Lower leg skin (tissue), 4 donors: ENCODE results near the gene GABPB2. TPM values are rescaled to one million over a fixed set of nuclear protein-coding genes. Genes with fewer than 3 reads are reported as not detected.

Experiments
- DNase-seq, 2 donors: peaks; one replicate each; pipeline ENCODE4 v3.0.0-alpha.2; 2019; ENCODE audit warnings: low spot score in 2 of 2
- H3K4me3 ChIP-seq: fragments of 200-600 bp; sonication (generic); 2 replicates; pipeline ENCODE4 v1.5.1; 2017; ENCODE audit warnings: mild to moderate bottlenecking, low read depth; ENCODE audit not compliant: poor library complexity, severe bottlenecking
- CTCF ChIP-seq, 3 donors: fragments of 450-650 bp; IDR thresholded peaks; one replicate each; pipeline ENCODE4 v1.5.1; 2016; ENCODE audit warnings: antibody characterized with exemption in 3 of 3, mild to moderate bottlenecking in 3 of 3, moderate library complexity in 2 of 3
- POLR2A ChIP-seq, 2 donors: fragments of 450-650 bp; IDR thresholded peaks; one replicate each; pipeline ENCODE4 v1.6.1; 2016 to 2017; ENCODE audit warnings: antibody characterized with exemption in 2 of 2, mild to moderate bottlenecking in 1 of 2, moderate library complexity in 1 of 2
- WGBS, 2 donors: methylation state at CpG; one replicate each; pipeline ENCODE4 v1.1.5; 2018; 5-methylcytosine and 5-hydroxymethylcytosine counted together
- intact Hi-C: fragments of 100-400 bp; cut with DNase I; formaldehyde crosslinking; loops from one replicate; pipeline ENCODE4 v1.15.0; 2023; ENCODE audit warnings: low total_unique reads
- total RNA-seq, 4 donors: library from RNA; depleted of rRNA; stranded (reverse); fragments of >200 nt; gene quantifications; one replicate each; pipeline ENCODE4 v1.1.0, GENCODE V29; 2016

Gene GABPB2
- total RNA-seq, 4 donors from 2014 or later, result 8.1 to 16.6 (median 11.0) TPM

- WGBS, 2 donors, result 28 to 36% methylated on average over 2 of the region's 2 CpGs
- TF ChIP-seq CTCF (IDR thresholded peaks at IDR 0.05) (no peak), POLR2A (IDR thresholded peaks at IDR 0.05) (no peak)
- no peak for DNase-seq
- no peak within 1 kb of the TSS for H3K4me3 ChIP-seq
- intact Hi-C loops, result no loop called here
These were observed 34.2 kb upstream of the GABPB2 start, which contains the start of gene BNIPL for GRCh38 chr1:151036356-151036755. TSS of gene BNIPL (plus strand) at chr1:151036586. CDS start at chr1:151036726, 140 bp downstream.

- DNase-seq, result no peak
- no peak for TF ChIP-seq POLR2A (IDR thresholded peaks at IDR 0.05)
- WGBS, 2 donors, result 38 to 50% methylated on average over 6 of the region's 6 CpGs
- no peak overlapping the region for H3K4me3 ChIP-seq
- intact Hi-C loops, result no loop called here
These were observed 33.5 kb upstream of the GABPB2 start for GRCh38 chr1:151037032-151037431.

- DNase-seq, result no peak
- WGBS, 2 donors, result 90 to 93% methylated on average over 3 of the region's 3 CpGs
- TF ChIP-seq CTCF (IDR thresholded peaks at IDR 0.05) (no peak), POLR2A (IDR thresholded peaks at IDR 0.05) (no peak)
These were observed 31.0 kb upstream of the GABPB2 start for GRCh38 chr1:151039521-151039920.

GRCh38 chr1:151043163-151043562 lies 27.4 kb upstream of the GABPB2 start:
- intact Hi-C loops, result no loop called here
- TF ChIP-seq POLR2A (IDR thresholded peaks at IDR 0.05), result no peak
- TF ChIP-seq CTCF (IDR thresholded peaks at IDR 0.05), result no peak
- no peak overlapping the region for H3K4me3 ChIP-seq
- DNase-seq, result no peak
- 80 to 95% methylated on average over 1 of the region's 1 CpG for WGBS, 2 donors

More at GRCh38 chr1:151039521-151039920, 31.0 kb upstream of the GABPB2 start:
- no peak overlapping the region for H3K4me3 ChIP-seq
- intact Hi-C loops, result no loop called here

- TF ChIP-seq CTCF (IDR thresholded peaks at IDR 0.05) (no peak), POLR2A (IDR thresholded peaks at IDR 0.05) (peak in 1 of 2 donors; percentile 3)
- intact Hi-C loops, result no loop called here
- peak in 1 of 2 donors; percentile 91 for DNase-seq
- peak within 1 kb of the TSS; percentile 60 for H3K4me3 ChIP-seq
- 0 to 1% methylated on average over 10 to 23 of the region's 29 CpGs for WGBS, 2 donors
These were observed 23.0 kb upstream of the GABPB2 start, which contains the start of gene C1orf56 for GRCh38 chr1:151047591-151047924. TSS of gene C1orf56 (plus strand) at chr1:151047751. CDS start at chr1:151047848, 97 bp downstream.

- 0 to 1% methylated on average over 25 to 32 of the region's 48 CpGs for WGBS, 2 donors
- peak; percentile 57 to 92 for DNase-seq
- H3K4me3 ChIP-seq, result peak overlapping the region; percentile 60
- intact Hi-C loops, result no loop called here
- TF ChIP-seq POLR2A (IDR thresholded peaks at IDR 0.05) (no peak), CTCF (IDR thresholded peaks at IDR 0.05) (no peak)
These were observed 22.5 kb upstream of the GABPB2 start for GRCh38 chr1:151047925-151048644.
